ENCODE data around the gene TXNDC5. TPM values are rescaled to one million over a fixed set of nuclear protein-coding genes. Genes with fewer than 3 reads are reported as not detected.

Gene TXNDC5
- total RNA-seq, 2 donors from 2014 or later = 40.3 to 42.0 TPM

- Mint-ChIP-seq H3K4me3 (no peak overlapping the region), H3K4me1 (ENCODE audit: low read depth) (peaks cover 20% of the 10 kb centered on the region), H3K27ac (no peak overlapping the region), H3K36me3 (ENCODE audit: insufficient read depth in 2 of 2) (peaks cover 0 to under 1% of the 10 kb centered on the region in 2 donors), H3K27me3 (ENCODE audit: low read depth) (no peaks in the 10 kb centered on the region), H3K9me3 (no peaks in the 10 kb centered on the region)
- no peak for DNase-seq
- ATAC-seq (replicated peaks in 1 of 2) = peak; percentile 46
Observed at GRCh38 chr6:7910298-7910653, 312 bp downstream of the TXNDC5 start.

DNA sequence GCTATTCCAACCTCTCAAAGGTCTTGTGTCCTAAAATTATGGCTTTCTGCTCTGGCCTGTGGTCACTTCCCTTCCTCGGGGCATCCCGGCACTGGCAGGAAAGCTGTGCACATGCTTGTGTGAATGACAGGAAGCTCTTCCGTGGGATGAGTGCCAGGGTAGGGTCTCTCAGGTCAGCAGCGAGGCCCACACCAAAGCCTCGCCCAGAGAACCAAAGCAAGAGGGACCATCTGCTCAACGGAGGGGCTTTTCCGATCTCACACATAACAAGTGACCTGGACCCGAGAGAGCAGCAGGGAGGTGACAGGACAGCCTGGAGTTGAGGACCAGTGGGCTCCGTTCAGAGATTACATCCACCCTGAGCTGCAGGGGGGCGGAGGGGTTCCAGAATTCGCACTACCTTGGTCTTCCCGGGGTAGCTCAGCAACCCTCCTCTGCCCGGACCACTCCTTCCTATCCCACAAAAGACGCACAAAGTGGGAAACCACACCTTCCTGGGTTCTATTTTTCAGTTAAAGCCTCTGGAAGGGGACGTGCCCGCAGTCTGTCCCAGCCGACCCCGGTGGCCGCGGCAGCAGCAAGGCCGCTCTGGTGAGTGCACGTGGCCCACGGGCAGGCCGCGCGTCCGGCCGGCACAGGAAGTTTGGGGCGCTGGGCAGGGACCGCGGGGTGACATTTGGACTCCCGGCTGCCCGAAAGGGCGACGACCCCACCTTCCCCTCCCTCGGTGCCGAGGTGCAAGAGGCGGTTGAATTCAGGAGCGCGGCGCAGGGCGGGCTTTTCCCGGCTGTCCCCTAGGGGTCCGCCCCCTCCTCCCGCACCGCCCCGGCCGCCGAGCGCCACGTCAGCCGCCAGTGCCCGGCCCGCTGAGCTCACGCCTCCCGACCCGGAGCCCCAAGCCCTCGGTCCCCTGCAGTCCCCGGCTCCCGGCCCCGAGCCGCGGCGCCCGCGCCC lies 988 bp downstream of the TXNDC5 start:
- ATAC-seq (replicated peaks in 1 of 2) = peak; percentile 47 to 55
- H3K4me1 Mint-ChIP-seq (ENCODE audit: low read depth) = peaks cover 20% of the 10 kb centered on the region
- peak overlapping the region; percentile 87 to 89 for H3K4me3 Mint-ChIP-seq
- no peaks in the 10 kb centered on the region for H3K9me3 Mint-ChIP-seq
- H3K36me3 Mint-ChIP-seq (ENCODE audit: insufficient read depth in 2 of 2) = peaks cover 5 to 6% of the 10 kb centered on the region in 2 donors
- H3K27ac Mint-ChIP-seq = no peak overlapping the region
- peak; percentile 55 to 56 for DNase-seq
- H3K27me3 Mint-ChIP-seq (ENCODE audit: low read depth) = no peaks in the 10 kb centered on the region

- peaks cover 5 to 8% of the 10 kb centered on the region in 2 donors for H3K36me3 Mint-ChIP-seq (ENCODE audit: insufficient read depth in 2 of 2)
- DNase-seq = no peak
- no peak for ATAC-seq (replicated peaks in 1 of 2)
- peaks cover 20% of the 10 kb centered on the region for H3K4me1 Mint-ChIP-seq (ENCODE audit: low read depth)
- no peak overlapping the region for H3K27ac Mint-ChIP-seq
- H3K27me3 Mint-ChIP-seq (ENCODE audit: low read depth) = no peaks in the 10 kb centered on the region
- no peaks in the 10 kb centered on the region for H3K9me3 Mint-ChIP-seq
- no peak overlapping the region for H3K4me3 Mint-ChIP-seq
Observed at GRCh38 chr6:7907159-7907558, 3.4 kb downstream of the TXNDC5 start.

DNA sequence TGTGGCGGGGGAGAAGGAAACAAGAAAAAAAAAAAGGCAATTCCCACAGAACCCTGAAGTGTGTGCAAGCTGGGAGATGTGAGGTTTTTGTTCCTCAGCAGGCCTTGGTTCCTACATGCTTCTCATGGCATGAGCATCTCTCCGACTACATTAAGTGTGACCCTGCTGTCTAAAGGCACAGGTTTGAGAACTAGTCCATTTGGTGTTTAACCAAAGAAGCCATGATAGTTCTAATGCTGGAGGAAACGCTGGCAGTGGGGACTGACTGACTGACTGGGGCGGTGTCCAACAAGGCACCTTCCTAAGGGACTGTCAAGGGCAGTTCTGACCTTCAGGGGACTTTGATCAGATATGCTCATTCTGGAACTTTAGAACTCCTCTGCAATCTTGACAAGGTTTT lies 3.8 kb downstream of the TXNDC5 start:
- ATAC-seq (replicated peaks in 1 of 2) (no peak), DNase-seq (no peak)
- Mint-ChIP-seq H3K36me3 (ENCODE audit: insufficient read depth in 2 of 2) (peaks cover 5 to 8% of the 10 kb centered on the region in 2 donors), H3K9me3 (no peaks in the 10 kb centered on the region), H3K4me3 (no peak overlapping the region), H3K27me3 (ENCODE audit: low read depth) (no peaks in the 10 kb centered on the region), H3K4me1 (ENCODE audit: low read depth) (peaks cover 20% of the 10 kb centered on the region), H3K27ac (no peak overlapping the region)

DNA sequence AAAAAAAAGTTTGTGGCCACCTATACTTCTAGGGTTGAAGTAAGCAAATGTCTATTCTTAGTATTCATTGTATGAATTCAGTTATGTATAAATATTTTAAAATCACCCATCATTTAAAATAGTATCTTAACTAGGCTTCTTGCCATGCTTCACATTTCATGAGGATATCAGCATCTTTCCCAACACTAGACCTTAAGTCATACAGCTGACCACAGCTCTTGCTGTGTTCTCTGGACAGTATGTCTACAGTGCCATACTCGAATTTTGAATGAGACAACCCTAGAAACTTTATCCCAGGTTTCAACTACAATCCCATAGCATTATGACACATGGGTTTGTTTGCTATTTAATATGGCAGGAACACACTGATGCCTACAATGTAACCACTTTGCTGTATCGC lies 5.2 kb downstream of the TXNDC5 start:
- no peak overlapping the region for H3K4me3 Mint-ChIP-seq
- peaks cover 5 to 8% of the 10 kb centered on the region in 2 donors for H3K36me3 Mint-ChIP-seq (ENCODE audit: insufficient read depth in 2 of 2)
- no peaks in the 10 kb centered on the region for H3K9me3 Mint-ChIP-seq
- ATAC-seq (replicated peaks in 1 of 2) (no peak), DNase-seq (no peak)
- no peaks in the 10 kb centered on the region for H3K27me3 Mint-ChIP-seq (ENCODE audit: low read depth)
- no peak overlapping the region for H3K27ac Mint-ChIP-seq
- peaks cover 20% of the 10 kb centered on the region for H3K4me1 Mint-ChIP-seq (ENCODE audit: low read depth)

- no peaks in the 10 kb centered on the region for H3K27me3 Mint-ChIP-seq (ENCODE audit: low read depth)
- H3K27ac Mint-ChIP-seq = no peak overlapping the region
- DNase-seq (no peak), ATAC-seq (replicated peaks in 1 of 2) (no peak)
- H3K9me3 Mint-ChIP-seq = no peaks in the 10 kb centered on the region
- H3K4me1 Mint-ChIP-seq (ENCODE audit: low read depth) = peaks cover 20% of the 10 kb centered on the region
- no peak overlapping the region for H3K4me3 Mint-ChIP-seq
- peaks cover 5 to 8% of the 10 kb centered on the region in 2 donors for H3K36me3 Mint-ChIP-seq (ENCODE audit: insufficient read depth in 2 of 2)
Observed at GRCh38 chr6:7904654-7905319, 5.8 kb downstream of the TXNDC5 start.

- ATAC-seq (replicated peaks in 1 of 2) (no peak), DNase-seq (no peak)
- Mint-ChIP-seq H3K36me3 (ENCODE audit: insufficient read depth in 2 of 2) (peaks cover 5 to 10% of the 10 kb centered on the region in 2 donors), H3K9me3 (no peaks in the 10 kb centered on the region), H3K4me1 (ENCODE audit: low read depth) (peaks cover 10% of the 10 kb centered on the region), H3K27me3 (ENCODE audit: low read depth) (no peaks in the 10 kb centered on the region), H3K4me3 (no peak overlapping the region), H3K27ac (no peak overlapping the region)
Observed at GRCh38 chr6:7903673-7904072, 6.9 kb downstream of the TXNDC5 start.

DNA sequence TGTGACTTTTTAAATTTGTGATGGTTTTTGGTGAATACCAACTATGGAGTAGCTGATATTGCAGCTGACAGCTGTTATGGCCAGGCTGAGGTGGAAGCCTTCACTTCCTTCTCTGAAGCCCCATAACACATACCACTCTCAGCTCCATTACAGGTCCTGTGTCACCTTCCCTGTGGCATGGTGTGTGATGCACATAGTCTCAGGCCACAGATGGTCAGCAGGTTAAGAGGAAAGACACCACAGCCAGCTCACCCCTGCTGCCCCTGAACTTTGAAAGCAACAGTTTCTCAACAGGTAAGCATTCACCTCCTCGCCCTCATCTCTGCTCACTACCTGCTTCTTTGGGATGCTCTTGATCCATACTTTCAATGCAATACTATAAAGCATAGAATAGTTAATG lies 7.7 kb downstream of the TXNDC5 start:
- Mint-ChIP-seq H3K4me1 (ENCODE audit: low read depth) (peaks cover 6% of the 10 kb centered on the region), H3K36me3 (ENCODE audit: insufficient read depth in 2 of 2) (peaks cover 5 to 12% of the 10 kb centered on the region in 2 donors), H3K27me3 (ENCODE audit: low read depth) (no peaks in the 10 kb centered on the region), H3K27ac (no peak overlapping the region), H3K4me3 (no peak overlapping the region), H3K9me3 (no peaks in the 10 kb centered on the region)
- ATAC-seq (replicated peaks in 1 of 2) (no peak), DNase-seq (no peak)

DNA sequence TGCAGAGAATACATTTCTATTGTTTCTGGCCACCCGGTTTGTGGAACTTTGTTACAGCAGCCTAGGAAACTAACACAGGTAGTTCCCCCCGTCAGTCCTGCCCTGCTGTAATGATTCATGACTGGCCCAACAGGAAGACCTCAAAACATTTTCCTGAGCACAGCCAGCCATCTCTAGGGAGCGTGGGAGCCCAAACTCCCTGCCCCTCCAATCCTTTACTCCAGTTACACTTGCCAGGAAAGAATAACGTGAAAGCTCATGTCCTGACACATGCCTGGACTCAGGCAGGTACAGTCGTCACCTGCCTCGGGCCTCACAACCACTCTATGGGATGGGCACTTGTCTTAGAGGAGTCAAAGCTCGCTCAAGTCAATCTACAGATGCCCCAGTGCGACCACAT lies 8.4 kb downstream of the TXNDC5 start:
- no peak overlapping the region for H3K27ac Mint-ChIP-seq
- no peak for DNase-seq
- no peaks in the 10 kb centered on the region for H3K9me3 Mint-ChIP-seq
- no peak overlapping the region for H3K4me3 Mint-ChIP-seq
- peaks cover 6 to 14% of the 10 kb centered on the region in 2 donors for H3K36me3 Mint-ChIP-seq (ENCODE audit: insufficient read depth in 2 of 2)
- H3K4me1 Mint-ChIP-seq (ENCODE audit: low read depth) = no peaks in the 10 kb centered on the region
- no peak for ATAC-seq (replicated peaks in 1 of 2)
- no peaks in the 10 kb centered on the region for H3K27me3 Mint-ChIP-seq (ENCODE audit: low read depth)

GRCh38 chr6:7901780-7902179 lies 8.8 kb downstream of the TXNDC5 start:
- no peak overlapping the region for H3K4me3 Mint-ChIP-seq
- H3K27ac Mint-ChIP-seq = no peak overlapping the region
- DNase-seq (no peak), ATAC-seq (replicated peaks in 1 of 2) (no peak)
- H3K9me3 Mint-ChIP-seq = no peaks in the 10 kb centered on the region
- H3K36me3 Mint-ChIP-seq (ENCODE audit: insufficient read depth in 2 of 2) = peaks cover 6 to 14% of the 10 kb centered on the region in 2 donors
- no peaks in the 10 kb centered on the region for H3K4me1 Mint-ChIP-seq (ENCODE audit: low read depth)
- H3K27me3 Mint-ChIP-seq (ENCODE audit: low read depth) = no peaks in the 10 kb centered on the region

DNA sequence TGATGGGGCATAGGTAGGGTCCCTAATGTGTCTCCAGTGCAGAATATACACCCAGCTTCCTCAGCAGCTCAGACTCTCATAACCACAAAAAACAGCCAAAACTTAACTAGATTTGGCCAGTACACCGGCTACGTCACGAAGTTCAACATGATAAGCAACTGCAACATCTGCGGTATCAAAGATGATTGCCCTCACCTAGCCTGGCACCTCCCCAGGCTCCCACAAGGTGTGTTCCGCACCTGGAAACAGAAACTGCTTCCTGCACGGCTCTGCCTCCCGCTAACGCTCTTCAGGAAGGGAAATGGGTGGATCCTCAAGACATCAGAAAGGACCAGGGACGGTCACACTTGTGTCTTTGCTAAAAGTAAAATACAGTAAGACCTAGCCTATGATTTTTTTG lies 9.5 kb downstream of the TXNDC5 start:
- no peaks in the 10 kb centered on the region for H3K9me3 Mint-ChIP-seq
- peak overlapping the region; percentile 54 for H3K27ac Mint-ChIP-seq
- H3K4me3 Mint-ChIP-seq = no peak overlapping the region
- no peaks in the 10 kb centered on the region for H3K4me1 Mint-ChIP-seq (ENCODE audit: low read depth)
- H3K36me3 Mint-ChIP-seq (ENCODE audit: insufficient read depth in 2 of 2) = peaks cover 6 to 15% of the 10 kb centered on the region in 2 donors
- DNase-seq = no peak
- H3K27me3 Mint-ChIP-seq (ENCODE audit: low read depth) = no peaks in the 10 kb centered on the region
- ATAC-seq (replicated peaks in 1 of 2) = no peak

DNA sequence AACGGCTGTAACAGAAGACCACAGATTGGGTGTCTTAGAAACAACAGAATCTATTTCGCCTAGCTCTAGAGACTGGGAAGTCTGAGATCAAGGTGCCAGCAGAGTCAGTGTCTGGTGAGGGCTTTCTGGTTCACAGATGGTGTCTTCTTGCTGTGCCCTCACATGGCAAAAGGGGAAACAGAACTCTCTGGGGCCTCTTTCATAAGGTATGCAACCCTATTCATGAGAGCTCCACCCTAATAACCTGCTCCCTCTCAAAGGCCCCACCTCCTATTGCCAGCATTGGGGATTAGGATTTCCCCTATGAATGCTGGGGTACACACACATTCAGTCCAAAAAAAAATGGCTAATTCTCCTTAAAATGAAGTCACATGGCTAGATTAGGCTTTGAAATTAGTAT lies 10.0 kb downstream of the TXNDC5 start:
- ATAC-seq (replicated peaks in 1 of 2) (no peak), DNase-seq (no peak)
- Mint-ChIP-seq H3K27ac (no peak overlapping the region), H3K9me3 (no peaks in the 10 kb centered on the region), H3K4me1 (ENCODE audit: low read depth) (no peaks in the 10 kb centered on the region), H3K4me3 (no peak overlapping the region), H3K36me3 (ENCODE audit: insufficient read depth in 2 of 2) (peaks cover 6 to 19% of the 10 kb centered on the region in 2 donors), H3K27me3 (ENCODE audit: low read depth) (no peaks in the 10 kb centered on the region)

- DNase-seq (no peak), ATAC-seq (replicated peaks in 1 of 2) (no peak)
- H3K36me3 Mint-ChIP-seq (ENCODE audit: insufficient read depth in 2 of 2) = peaks cover 3 to 16% of the 10 kb centered on the region in 2 donors
- no peak overlapping the region for H3K4me3 Mint-ChIP-seq
- no peaks in the 10 kb centered on the region for H3K9me3 Mint-ChIP-seq
- no peaks in the 10 kb centered on the region for H3K27me3 Mint-ChIP-seq (ENCODE audit: low read depth)
- H3K4me1 Mint-ChIP-seq (ENCODE audit: low read depth) = no peaks in the 10 kb centered on the region
- H3K27ac Mint-ChIP-seq = no peak overlapping the region
Observed at GRCh38 chr6:7899889-7900213, 10.7 kb downstream of the TXNDC5 start.
